Daoy (cell line): ENCODE results near the gene CAMK4. TPM values are rescaled to one million over a fixed set of nuclear protein-coding genes. Genes with fewer than 3 reads are reported as not detected.

ENCODE experiments used
- DNase-seq: peaks from one replicate; pipeline ENCODE4 v3.0.0-alpha.2; 2015; ENCODE audit warnings: low read depth
- total RNA-seq: library from RNA; depleted of rRNA; stranded (reverse); fragments of >200 nt; shearing (Covaris generic); gene quantifications from 2 replicates; pipeline ENCODE4 v1.2.3, GENCODE V29; 2014; rRNA removed

Gene CAMK4
- total RNA-seq, 1 experiment from 2014 or later = 20.1 TPM

- DNase-seq = no peak
Measured at GRCh38 chr5:111532886-111533582, 308.9 kb downstream of the CAMK4 start.

DNA sequence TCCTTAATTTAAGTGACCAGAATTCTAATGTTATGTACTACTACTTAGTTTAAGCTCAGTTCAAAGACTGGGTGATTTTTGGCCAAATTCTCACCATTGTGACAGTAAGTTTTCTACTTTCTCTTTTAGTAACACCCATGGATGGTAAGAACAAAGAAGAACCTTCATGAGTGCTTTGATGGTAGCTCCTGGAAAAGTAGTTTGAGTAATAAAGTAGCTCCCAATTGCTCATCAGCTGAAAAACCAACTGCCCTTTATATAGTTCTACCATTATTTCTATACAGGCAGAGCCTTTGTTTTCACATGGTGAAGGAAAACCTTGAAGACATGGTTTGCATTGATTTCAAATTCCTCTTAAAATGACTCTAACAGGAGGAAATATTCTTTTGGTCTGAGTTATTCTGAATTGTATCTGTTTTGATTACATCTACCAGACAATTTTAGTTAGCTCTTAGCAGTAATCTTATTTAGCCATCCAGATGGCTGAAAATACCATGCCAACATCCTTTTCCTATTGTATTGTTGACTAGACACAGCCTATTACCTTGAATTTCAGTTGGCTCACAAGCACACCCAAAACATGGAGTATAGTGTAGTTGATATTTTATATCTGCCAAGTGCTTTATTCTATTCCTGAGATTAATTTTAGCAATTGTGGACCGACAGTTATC lies 311.8 kb downstream of the CAMK4 start:
- DNase-seq = no peak

GRCh38 chr5:111537141-111538024 lies 313.2 kb downstream of the CAMK4 start:
- no peak for DNase-seq

Other genes starting within 250 kb of the CAMK4 start
- 0.03 TPM in 1 of 2 replicates, not detected in the other for gene TSLP, start 152.7 kb upstream of the CAMK4 start, total RNA-seq
- 47.0 and 52.8 TPM in 2 replicates for gene WDR36, start 132.0 kb upstream of the CAMK4 start, total RNA-seq